PC-9 (cell line): ENCODE results near the gene TUBGCP6. TPM values are rescaled to one million over a fixed set of nuclear protein-coding genes. Genes with fewer than 3 reads are reported as not detected.

Experiments
- BruUV-seq: library from RNA; stranded (reverse); fragments of 400-500 nt; replicated peaks from 2 replicates; lab custom pipeline; 2021; lab: Mats Ljungman, UMichigan
- CTCF ChIA-PET: fragments of 300-600 bp; sonication (Branson Sonifier 250); formaldehyde crosslinking; loops from one replicate; lab custom pipeline; 2022; ENCODE audit warnings: antibody characterized with exemption; lab: Charles Lee
- POLR2A ChIA-PET: fragments of 300-600 bp; sonication (Branson Sonifier 250); formaldehyde crosslinking; loops from one replicate; lab custom pipeline; 2022; ENCODE audit warnings: antibody characterized with exemption; ENCODE audit not compliant: unreplicated experiment; lab: Charles Lee
- DNase-seq, 2 experiments: peaks; one replicate each; pipeline versions ENCODE4 v3.0.0 to v3.0.0-alpha.2; 2015 to 2022; ENCODE audit warnings: mixed read lengths in 1 of 2
- H2AFZ ChIP-seq: fragments of 200-600 bp; sonication (generic); 2 replicates; pipeline ENCODE4 v1.8.1; 2017; ENCODE audit warnings: antibody characterized with exemption
- H3F3A ChIP-seq: fragments of 200-600 bp; sonication (generic); 2 replicates; pipeline ENCODE4 v1.8.1; 2017; ENCODE audit warnings: antibody characterized with exemption, mild to moderate bottlenecking, low read depth; ENCODE audit not compliant: insufficient read depth
- H3K27ac ChIP-seq: fragments of 200-600 bp; sonication (generic); 2 replicates; pipeline ENCODE4 v1.6.1; 2016; ENCODE audit warnings: mixed run types
- H3K27me3 ChIP-seq: fragments of 200-600 bp; sonication (generic); 2 replicates; pipeline ENCODE4 v1.6.1; 2016; ENCODE audit warnings: low read depth, mixed run types; ENCODE audit not compliant: insufficient read depth
- H3K36me3 ChIP-seq: fragments of 200-600 bp; sonication (generic); 2 replicates; pipeline ENCODE4 v1.6.1; 2016; ENCODE audit warnings: low read depth, mixed run types
- H3K4me1 ChIP-seq: fragments of 200-600 bp; sonication (generic); replicated peaks from 2 replicates; pipeline ENCODE4 v1.6.1; 2016; ENCODE audit warnings: mixed run types; ENCODE audit not compliant: insufficient read depth
- H3K4me2 ChIP-seq: fragments of 200-600 bp; sonication (generic); 2 replicates; pipeline ENCODE4 v1.6.1; 2017; ENCODE audit warnings: mixed run types
- H3K4me3 ChIP-seq: fragments of 200-600 bp; sonication (generic); 2 replicates; pipeline ENCODE4 v1.6.1; 2016; ENCODE audit warnings: mixed run types
- H3K79me2 ChIP-seq: fragments of 200-600 bp; sonication (generic); 2 replicates; pipeline ENCODE4 v1.6.1; 2017; ENCODE audit warnings: low read depth, mixed run types
- H3K9me2 ChIP-seq: fragments of 200-600 bp; sonication (generic); 2 replicates; pipeline ENCODE4 v1.8.1; 2017; ENCODE audit warnings: mild to moderate bottlenecking; ENCODE audit not compliant: insufficient read depth
- H3K9me3 ChIP-seq: fragments of 200-600 bp; sonication (generic); 2 replicates; pipeline ENCODE4 v1.8.1; 2016; ENCODE audit warnings: low read depth; ENCODE audit not compliant: insufficient read depth
- H4K20me1 ChIP-seq: fragments of 200-600 bp; sonication (generic); 2 replicates; pipeline ENCODE4 v1.8.1; 2017; ENCODE audit not compliant: insufficient read depth
- EZH2 ChIP-seq: fragments of 200-600 bp; sonication (generic); IDR thresholded peaks from 2 replicates; pipeline ENCODE4 v1.8.0; 2017; ENCODE audit warnings: antibody characterized with exemption, low read depth
- intact Hi-C: fragments of 100-400 bp; cut with micrococcal nuclease; formaldehyde crosslinking; loops from one replicate; pipeline ENCODE4 v1.10.0; 2022; ENCODE audit not compliant: unreplicated experiment
- total RNA-seq: library from RNA; stranded (reverse); gene quantifications from 2 replicates; pipeline ENCODE4 v1.2.3, GENCODE V29; 2021
- TF ChIP-seq, protein P1 (sequence below): fragments of 200-600 bp; sonication (generic); conservative IDR thresholded peaks from 2 replicates; pipeline ENCODE4 v1.6.1; 2017; ENCODE audit warnings: mixed run types, antibody characterized with exemption, mild to moderate bottlenecking, moderate library complexity

The TUBGCP6 gene
- total RNA-seq, 1 experiment from 2014 or later = 31.3 TPM

DNA sequence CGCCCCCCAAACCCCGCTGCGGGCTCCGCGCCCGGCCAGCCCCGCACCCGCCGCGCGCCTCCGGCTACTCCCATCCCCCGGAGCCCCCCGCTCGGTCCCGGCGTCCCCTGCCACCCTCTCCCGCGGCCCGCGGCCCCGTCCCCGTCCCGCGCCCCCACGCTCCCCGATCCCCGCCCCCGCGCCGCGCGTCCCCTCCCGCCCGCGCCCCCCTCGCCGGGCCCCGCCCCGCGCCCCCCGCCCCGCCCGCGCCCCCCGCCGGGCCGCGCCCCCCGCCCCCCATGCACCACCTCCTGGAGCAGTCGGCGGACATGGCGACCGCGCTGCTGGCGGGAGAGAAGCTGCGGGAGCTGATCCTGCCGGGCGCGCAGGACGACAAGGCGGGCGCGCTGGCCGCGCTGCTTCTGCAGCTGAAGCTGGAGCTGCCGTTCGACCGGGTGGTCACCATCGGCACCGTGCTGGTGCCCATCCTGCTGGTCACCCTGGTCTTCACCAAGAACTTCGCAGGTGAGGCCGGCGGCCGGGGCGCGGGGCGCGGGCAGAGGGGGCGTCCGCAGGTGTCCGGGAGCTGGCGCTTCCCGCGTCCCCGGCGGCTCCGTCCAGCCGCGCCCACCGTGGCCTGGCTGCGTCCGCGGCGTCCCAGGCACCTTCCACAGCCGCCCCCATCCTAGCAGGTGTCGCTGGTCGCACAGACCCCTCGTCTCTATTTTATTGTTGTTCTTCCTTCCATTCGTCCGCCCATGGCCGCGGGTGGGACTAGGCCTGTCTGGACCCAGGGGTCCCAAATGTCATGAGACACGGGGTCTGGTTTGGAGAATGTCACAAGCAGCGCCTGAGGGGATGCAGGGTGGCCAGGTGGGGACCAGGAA, 74.1 kb downstream of the TUBGCP6 start, which contains the start of gene PANX2:
TSS of gene PANX2 (plus strand) at position 279 of the 866 bp plus-strand sequence. CDS start at position 279, 0 bp downstream.
- POLR2A ChIA-PET = no interaction called here

DNA sequence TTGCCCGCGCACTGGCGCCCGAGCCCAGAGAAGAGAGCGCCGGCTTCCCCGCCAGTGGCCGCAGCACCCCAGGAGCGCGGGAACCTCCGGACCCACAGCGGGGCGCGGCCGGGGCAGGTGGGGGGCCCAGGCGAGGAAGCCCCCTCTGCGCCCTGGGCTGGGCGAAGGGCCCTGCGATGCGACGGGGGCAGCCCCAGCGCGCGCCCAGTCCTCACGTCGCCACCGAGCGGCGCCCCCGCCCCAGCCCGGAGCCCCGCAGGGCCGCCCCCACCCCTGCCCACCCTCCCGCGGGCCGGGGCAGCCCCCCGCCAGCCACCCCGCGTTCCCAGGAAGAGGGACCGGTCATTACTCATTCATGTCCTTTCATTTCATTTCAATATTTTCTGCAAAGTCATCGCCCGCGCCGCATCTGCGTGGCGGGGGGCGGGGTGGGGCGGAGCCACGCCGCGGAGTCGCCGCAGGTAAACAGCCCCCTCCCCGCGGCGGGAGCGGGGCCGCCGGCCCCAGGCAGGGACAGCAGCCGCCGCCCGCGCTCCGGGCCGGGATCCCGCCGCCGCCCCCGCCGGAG, 75.0 kb downstream of the TUBGCP6 start:
- H2AFZ ChIP-seq = no peak overlapping the region

More for the DNA sequence above, 74.1 kb downstream of the TUBGCP6 start, which contains the start of gene PANX2:
- Histone ChIP-seq H3K4me2 (peak within 1 kb of the TSS; percentile 99), H3K4me1 (peaks cover 13% of the 10 kb centered on the region), H2AFZ (peak within 1 kb of the TSS; percentile 23; the same call in 1 of the 2 replicates), H3K36me3 (no peaks in the 10 kb centered on the region), H3F3A (peaks cover 10% of the 10 kb centered on the region; the same call in 1 of the 2 replicates), H3K9me3 (no peaks in the 10 kb centered on the region), H3K27me3 (no peaks in the 10 kb centered on the region), H3K4me3 (peak within 1 kb of the TSS; percentile 86), H3K27ac (no peak within 1 kb of the TSS), H3K9me2 (no peaks in the 10 kb centered on the region), H3K79me2 (peaks cover 4% of the 10 kb centered on the region; the same call in 1 of the 2 replicates), H4K20me1 (peaks cover 8% of the 10 kb centered on the region; the same call in 1 of the 2 replicates)
- CTCF ChIA-PET = interaction anchor here (0.6 kb wide), 1 partner anchor 21 kb away, joined by 3 read pairs; no protein-coding TSS in a partner anchor
- no peak for TF ChIP-seq EZH2
- TF ChIP-seq, protein P1, sequence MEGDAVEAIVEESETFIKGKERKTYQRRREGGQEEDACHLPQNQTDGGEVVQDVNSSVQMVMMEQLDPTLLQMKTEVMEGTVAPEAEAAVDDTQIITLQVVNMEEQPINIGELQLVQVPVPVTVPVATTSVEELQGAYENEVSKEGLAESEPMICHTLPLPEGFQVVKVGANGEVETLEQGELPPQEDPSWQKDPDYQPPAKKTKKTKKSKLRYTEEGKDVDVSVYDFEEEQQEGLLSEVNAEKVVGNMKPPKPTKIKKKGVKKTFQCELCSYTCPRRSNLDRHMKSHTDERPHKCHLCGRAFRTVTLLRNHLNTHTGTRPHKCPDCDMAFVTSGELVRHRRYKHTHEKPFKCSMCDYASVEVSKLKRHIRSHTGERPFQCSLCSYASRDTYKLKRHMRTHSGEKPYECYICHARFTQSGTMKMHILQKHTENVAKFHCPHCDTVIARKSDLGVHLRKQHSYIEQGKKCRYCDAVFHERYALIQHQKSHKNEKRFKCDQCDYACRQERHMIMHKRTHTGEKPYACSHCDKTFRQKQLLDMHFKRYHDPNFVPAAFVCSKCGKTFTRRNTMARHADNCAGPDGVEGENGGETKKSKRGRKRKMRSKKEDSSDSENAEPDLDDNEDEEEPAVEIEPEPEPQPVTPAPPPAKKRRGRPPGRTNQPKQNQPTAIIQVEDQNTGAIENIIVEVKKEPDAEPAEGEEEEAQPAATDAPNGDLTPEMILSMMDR = no peak
- intact Hi-C loops = no loop called here
- DNase-seq = no peak
- BruUV-seq = no TSS peak

More for the DNA sequence above, 75.0 kb downstream of the TUBGCP6 start:
- CTCF ChIA-PET = no interaction called here
- Histone ChIP-seq H3K4me1 (peaks cover 13% of the 10 kb centered on the region), H3F3A (peaks cover 10% of the 10 kb centered on the region; the same call in 1 of the 2 replicates), H3K36me3 (no peaks in the 10 kb centered on the region), H3K27ac (no peak overlapping the region), H3K79me2 (peaks cover 4% of the 10 kb centered on the region; the same call in 1 of the 2 replicates), H3K4me2 (peak overlapping the region; percentile 67), H3K4me3 (peak overlapping the region; percentile 56; the same call in 1 of the 2 replicates), H3K9me2 (no peaks in the 10 kb centered on the region), H3K27me3 (no peaks in the 10 kb centered on the region), H3K9me3 (no peaks in the 10 kb centered on the region), H4K20me1 (no peaks in the 10 kb centered on the region)
- no TSS peak for BruUV-seq
- intact Hi-C loops = no loop called here
- DNase-seq = peak; percentile 46 to 62
- TF ChIP-seq, protein P1 = no peak
- TF ChIP-seq EZH2 = no peak
- POLR2A ChIA-PET = no interaction called here
